GM23248 (cell line): ENCODE measurements around the gene ATG5. TPM values are rescaled to one million over a fixed set of nuclear protein-coding genes. Genes with fewer than 3 reads are reported as not detected.

ENCODE experiments used
- DNase-seq: peaks from one replicate; pipeline ENCODE4 v3.0.0-alpha.2; 2015
- H2AFZ ChIP-seq: fragments of 200-600 bp; sonication (generic); 2 replicates; pipeline ENCODE4 v1.6.1; 2016; ENCODE audit warnings: antibody characterized with exemption
- H3F3A ChIP-seq: fragments of 200-600 bp; sonication (generic); 2 replicates; pipeline ENCODE4 v1.6.1; 2016; ENCODE audit warnings: mild to moderate bottlenecking, antibody characterized with exemption, mixed run types; ENCODE audit not compliant: insufficient read depth
- H3K27ac ChIP-seq: fragments of 200-600 bp; sonication (generic); 2 replicates; pipeline ENCODE4 v1.5.1; 2016; ENCODE audit warnings: mild to moderate bottlenecking
- H3K27me3 ChIP-seq: fragments of 200-600 bp; sonication (generic); replicated peaks from 2 replicates; pipeline ENCODE4 v1.6.1; 2016; ENCODE audit warnings: mild to moderate bottlenecking; ENCODE audit not compliant: insufficient read depth
- H3K36me3 ChIP-seq: fragments of 200-600 bp; sonication (generic); 2 replicates; pipeline ENCODE4 v1.6.1; 2016; ENCODE audit warnings: low read depth, mild to moderate bottlenecking
- H3K4me1 ChIP-seq: fragments of 200-600 bp; sonication (generic); 2 replicates; pipeline ENCODE4 v1.6.1; 2016; ENCODE audit warnings: mild to moderate bottlenecking; ENCODE audit not compliant: insufficient read depth
- H3K4me2 ChIP-seq: fragments of 200-600 bp; sonication (generic); one replicate; pipeline ENCODE4 v1.6.1; 2016; ENCODE audit warnings: mild to moderate bottlenecking; ENCODE audit not compliant: unreplicated experiment
- H3K4me3 ChIP-seq: fragments of 200-600 bp; sonication (generic); 2 replicates; pipeline ENCODE4 v1.5.1; 2016; ENCODE audit warnings: mild to moderate bottlenecking
- H3K79me2 ChIP-seq: fragments of 200-600 bp; sonication (generic); 2 replicates; pipeline ENCODE4 v1.6.1; 2016; ENCODE audit warnings: mild to moderate bottlenecking; ENCODE audit not compliant: insufficient read depth
- H3K9ac ChIP-seq: fragments of 200-600 bp; sonication (generic); 2 replicates; pipeline ENCODE4 v1.6.1; 2016; ENCODE audit warnings: mild to moderate bottlenecking
- H3K9me2 ChIP-seq: fragments of 200-600 bp; sonication (generic); 2 replicates; pipeline ENCODE4 v1.6.1; 2016; ENCODE audit warnings: mixed run types, mild to moderate bottlenecking, moderate library complexity; ENCODE audit not compliant: insufficient read depth
- H3K9me3 ChIP-seq: fragments of 200-600 bp; sonication (generic); one replicate; pipeline ENCODE4 v1.6.1; 2017; ENCODE audit warnings: low read depth
- H4K20me1 ChIP-seq: fragments of 200-600 bp; sonication (generic); 2 replicates; pipeline ENCODE4 v1.6.0; 2016; ENCODE audit not compliant: insufficient read depth
- EZH2 ChIP-seq: fragments of 200-600 bp; sonication (generic); IDR thresholded peaks from 2 replicates; pipeline ENCODE4 v1.6.1; 2018; ENCODE audit warnings: antibody characterized with exemption, mild to moderate bottlenecking; ENCODE audit not compliant: insufficient read depth, poor library complexity, severe bottlenecking
- EZH2phosphoT487 ChIP-seq: fragments of 200-600 bp; sonication (generic); IDR thresholded peaks from 2 replicates; pipeline ENCODE4 v1.6.1; 2018; ENCODE audit warnings: antibody characterized with exemption, moderate library complexity, mild to moderate bottlenecking, low read depth; ENCODE audit not compliant: insufficient read depth
- WGBS, 2 experiments: methylation state at CpG; one replicate each; pipeline ENCODE4 v1.1.6; 2015 to 2017; ENCODE audit warnings: low lambda C conversion rate in 2 of 2, low coverage in 1 of 2; ENCODE audit errors: missing lambda C conversion rate in 2 of 2; 5-methylcytosine and 5-hydroxymethylcytosine counted together
- in situ Hi-C: fragments of 300-500 bp; cut with MboI; formaldehyde crosslinking; loops from 2 replicates; pipeline ENCODE4 v1.15.0; 2020
- polyA plus RNA-seq: library from polyadenylated mRNA; unstranded; fragments of >200 nt; fragmentation: Nextera tagmentation; extraction: Ambion mirVana; gene quantifications from 2 replicates; pipeline ENCODE4 v1.2.1, GENCODE V29; 2016
- total RNA-seq: library from RNA; depleted of rRNA; stranded (reverse); fragments of >200 nt; shearing (Covaris generic); gene quantifications from 2 replicates; pipeline ENCODE4 v1.2.3, GENCODE V29; 2014

ATG5 gene
- total and polyA plus RNA-seq, 2 experiments from 2014 or later = 39.4 to 44.2 TPM

DNA sequence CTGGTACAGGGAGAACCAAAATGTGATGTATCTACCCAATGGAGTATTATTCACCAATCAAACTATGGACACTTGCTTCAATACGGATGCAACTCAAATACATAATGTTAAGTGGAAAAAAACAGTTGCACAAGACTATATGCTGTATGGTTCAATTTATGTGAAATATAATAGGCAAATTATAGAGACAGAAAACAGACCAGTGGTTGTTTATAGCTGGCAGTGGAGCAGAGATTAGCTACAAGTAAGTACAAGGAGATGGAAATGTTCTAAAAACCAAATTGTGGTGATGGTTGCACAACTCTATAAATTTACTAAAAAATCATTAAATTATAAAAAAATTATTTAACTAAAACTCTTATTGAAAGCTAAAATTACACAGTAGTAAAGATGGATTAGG lies 126.2 kb downstream of the ATG5 start:
- Histone ChIP-seq H3K27ac (peak overlapping the region; percentile 52), H3K79me2 (no peaks in the 10 kb centered on the region), H3K4me3 (no peak overlapping the region), H3F3A (peaks cover 26% of the 10 kb centered on the region), H2AFZ (no peak overlapping the region), H3K9me3 (no peaks in the 10 kb centered on the region), H3K27me3 (no peaks in the 10 kb centered on the region), H4K20me1 (no peaks in the 10 kb centered on the region), H3K4me2 (peak overlapping the region; percentile 36), H3K36me3 (peaks cover 11% of the 10 kb centered on the region; the same call in 1 of the 2 replicates), H3K4me1 (peaks cover 32% of the 10 kb centered on the region), H3K9me2 (no peaks in the 10 kb centered on the region), H3K9ac (no peak overlapping the region)
- DNase-seq = no peak
- in situ Hi-C loops = no loop called here
- 95 to 100% methylated on average over 1 of the region's 1 CpG for WGBS, 2 experiments
- TF ChIP-seq EZH2phosphoT487 (no peak), EZH2 (no peak)

- no peaks in the 10 kb centered on the region for H3K9me3 ChIP-seq
- H3F3A ChIP-seq = peaks cover 33% of the 10 kb centered on the region
- TF ChIP-seq EZH2 (no peak), EZH2phosphoT487 (no peak)
- 86 to 100% methylated on average over 4 of the region's 4 CpGs for WGBS, 2 experiments
- no peaks in the 10 kb centered on the region for H4K20me1 ChIP-seq
- peaks cover 12% of the 10 kb centered on the region; the same call in 1 of the 2 replicates for H3K36me3 ChIP-seq
- no peak overlapping the region for H3K4me2 ChIP-seq
- no peak overlapping the region for H3K27ac ChIP-seq
- no peak overlapping the region for H3K4me3 ChIP-seq
- DNase-seq = no peak
- no peak overlapping the region for H3K9ac ChIP-seq
- in situ Hi-C loops = no loop called here
- H3K4me1 ChIP-seq = peaks cover 49% of the 10 kb centered on the region
- no peaks in the 10 kb centered on the region for H3K27me3 ChIP-seq
- H3K9me2 ChIP-seq = no peaks in the 10 kb centered on the region
- no peaks in the 10 kb centered on the region for H3K79me2 ChIP-seq
- H2AFZ ChIP-seq = no peak overlapping the region
These were observed 128.1 kb downstream of the ATG5 start for GRCh38 chr6:106197441-106197840.

GRCh38 chr6:106194949-106195921 lies 130.3 kb downstream of the ATG5 start:
- WGBS, 2 experiments = 78 to 82% methylated on average over 7 of the region's 7 CpGs
- peak overlapping the region; percentile 8 for H3K4me2 ChIP-seq
- 0 out of 2 replicates have a peak, but pooled peaks cover 6% of the 10 kb centered on the region for H3K36me3 ChIP-seq
- peaks cover 51% of the 10 kb centered on the region for H3K4me1 ChIP-seq
- H3K9ac ChIP-seq = no peak overlapping the region
- H3K27ac ChIP-seq = peak overlapping the region; percentile 20; the same call in 1 of the 2 replicates
- in situ Hi-C loops = no loop called here
- no peaks in the 10 kb centered on the region for H3K9me2 ChIP-seq
- H3K79me2 ChIP-seq = no peaks in the 10 kb centered on the region
- H3F3A ChIP-seq = peaks cover 31% of the 10 kb centered on the region
- no peaks in the 10 kb centered on the region for H3K27me3 ChIP-seq
- H3K9me3 ChIP-seq = no peaks in the 10 kb centered on the region
- no peak overlapping the region for H2AFZ ChIP-seq
- DNase-seq = peak; percentile 71
- TF ChIP-seq EZH2phosphoT487 (no peak), EZH2 (no peak)
- no peaks in the 10 kb centered on the region for H4K20me1 ChIP-seq
- H3K4me3 ChIP-seq = no peak overlapping the region

GRCh38 chr6:106192824-106193223 lies 132.7 kb downstream of the ATG5 start:
- TF ChIP-seq EZH2phosphoT487 (peak; percentile 96), EZH2 (no peak)
- Histone ChIP-seq H3K9me3 (no peaks in the 10 kb centered on the region), H3K4me1 (peaks cover 48% of the 10 kb centered on the region), H4K20me1 (no peaks in the 10 kb centered on the region), H3K4me2 (peak overlapping the region; percentile 41), H2AFZ (no peak overlapping the region), H3K9ac (peak overlapping the region; percentile 25; the same call in 1 of the 2 replicates), H3K9me2 (no peaks in the 10 kb centered on the region), H3K27me3 (no peaks in the 10 kb centered on the region), H3K4me3 (peak overlapping the region; percentile 44), H3F3A (peaks cover 28% of the 10 kb centered on the region), H3K36me3 (0 out of 2 replicates have a peak, but pooled peaks cover 6% of the 10 kb centered on the region), H3K79me2 (no peaks in the 10 kb centered on the region), H3K27ac (peak overlapping the region; percentile 45)
- DNase-seq = peak; percentile 66
- in situ Hi-C loops = no loop called here
- WGBS, 2 experiments = 1 to 2% methylated on average over 4 of the region's 4 CpGs
